Smooth muscle cell (in vitro differentiated cells): ENCODE results near the gene MCRIP1. TPM values are rescaled to one million over a fixed set of nuclear protein-coding genes. Genes with fewer than 3 reads are reported as not detected.
A peak's percentile ranks its signal among the peaks of the same experiment; 100 is the strongest.

ENCODE experiments used
- DNase-seq: peaks from one replicate; lab custom pipeline; 2025; ENCODE audit not compliant: unreplicated experiment; lab: John Stamatoyannopoulos, UW
- H2AFZ ChIP-seq: fragments of 200-600 bp; sonication (generic); 2 replicates; pipeline ENCODE4 v1.6.0; 2016; ENCODE audit warnings: antibody characterized with exemption, low read depth, mild to moderate bottlenecking
- H3F3A ChIP-seq: fragments of 200-600 bp; sonication (generic); 2 replicates; pipeline ENCODE4 v1.6.0; 2017; ENCODE audit warnings: antibody characterized with exemption, low read depth
- H3K27ac ChIP-seq: fragments of 200-600 bp; sonication (generic); 2 replicates; pipeline ENCODE4 v1.5.1; 2016; ENCODE audit warnings: low read depth, mild to moderate bottlenecking
- H3K27me3 ChIP-seq: fragments of 200-600 bp; sonication (generic); 2 replicates; pipeline ENCODE4 v1.6.1; 2016; ENCODE audit warnings: low read depth, mild to moderate bottlenecking
- H3K36me3 ChIP-seq: fragments of 200-600 bp; sonication (generic); 2 replicates; pipeline ENCODE4 v1.5.1; 2016; ENCODE audit warnings: low read depth
- H3K4me1 ChIP-seq: fragments of 200-600 bp; sonication (generic); 2 replicates; pipeline ENCODE4 v1.5.1; 2016; ENCODE audit warnings: low read depth
- H3K4me2 ChIP-seq: fragments of 200-600 bp; sonication (generic); 2 replicates; pipeline ENCODE4 v1.6.0; 2016; ENCODE audit warnings: mild to moderate bottlenecking
- H3K4me3 ChIP-seq: fragments of 200-600 bp; sonication (generic); 2 replicates; pipeline ENCODE4 v1.5.1; 2016; ENCODE audit warnings: mild to moderate bottlenecking
- H3K79me2 ChIP-seq: fragments of 200-600 bp; sonication (generic); 2 replicates; pipeline ENCODE4 v1.6.0; 2016; ENCODE audit warnings: low read depth, mild to moderate bottlenecking
- H3K9ac ChIP-seq: fragments of 200-600 bp; sonication (generic); 2 replicates; pipeline ENCODE4 v1.6.0; 2016; ENCODE audit warnings: low read depth
- H3K9me3 ChIP-seq: fragments of 200-600 bp; sonication (generic); replicated peaks from 2 replicates; pipeline ENCODE4 v1.5.1; 2016; ENCODE audit warnings: low read depth
- H4K20me1 ChIP-seq: fragments of 200-600 bp; sonication (generic); 2 replicates; pipeline ENCODE4 v1.6.0; 2016; ENCODE audit warnings: low read depth
- WGBS: methylation state at CpG from one replicate; pipeline ENCODE4 v1.1.7; 2016; ENCODE audit warnings: low lambda C conversion rate; 5-methylcytosine and 5-hydroxymethylcytosine counted together
- polyA plus RNA-seq: library from polyadenylated mRNA; unstranded; fragments of >200 nt; fragmentation: Nextera tagmentation; extraction: Ambion mirVana; gene quantifications from 2 replicates; pipeline ENCODE4 v1.2.1, GENCODE V29; 2016
- total RNA-seq: library from RNA; depleted of rRNA; stranded (reverse); fragments of >200 nt; gene quantifications from 2 replicates; pipeline ENCODE4 v1.2.3, GENCODE V29; 2014
- TF ChIP-seq, protein P1 (sequence below): fragments of 200-600 bp; sonication (generic); IDR thresholded peaks from 2 replicates; pipeline ENCODE4 v1.5.1; 2017; ENCODE audit warnings: borderline replicate concordance, mild to moderate bottlenecking, antibody characterized with exemption; ENCODE audit not compliant: insufficient read depth, poor library complexity, severe bottlenecking

The MCRIP1 gene
- total and polyA plus RNA-seq, 2 experiments from 2014 or later: 85.1 to 208 TPM

- Histone ChIP-seq H3K9me3 (no peaks in the 10 kb centered on the region), H3K4me1 (peaks cover 38% of the 10 kb centered on the region), H3K27me3 (no peaks in the 10 kb centered on the region), H2AFZ (no peak overlapping the region), H3K27ac (peak overlapping the region; percentile 8), H3F3A (peaks cover 47% of the 10 kb centered on the region), H4K20me1 (peaks cover 74% of the 10 kb centered on the region), H3K4me3 (no peak overlapping the region), H3K4me2 (no peak overlapping the region), H3K79me2 (peaks cover 48% of the 10 kb centered on the region), H3K9ac (no peak overlapping the region), H3K36me3 (no peaks in the 10 kb centered on the region)
- TF ChIP-seq, protein P1, sequence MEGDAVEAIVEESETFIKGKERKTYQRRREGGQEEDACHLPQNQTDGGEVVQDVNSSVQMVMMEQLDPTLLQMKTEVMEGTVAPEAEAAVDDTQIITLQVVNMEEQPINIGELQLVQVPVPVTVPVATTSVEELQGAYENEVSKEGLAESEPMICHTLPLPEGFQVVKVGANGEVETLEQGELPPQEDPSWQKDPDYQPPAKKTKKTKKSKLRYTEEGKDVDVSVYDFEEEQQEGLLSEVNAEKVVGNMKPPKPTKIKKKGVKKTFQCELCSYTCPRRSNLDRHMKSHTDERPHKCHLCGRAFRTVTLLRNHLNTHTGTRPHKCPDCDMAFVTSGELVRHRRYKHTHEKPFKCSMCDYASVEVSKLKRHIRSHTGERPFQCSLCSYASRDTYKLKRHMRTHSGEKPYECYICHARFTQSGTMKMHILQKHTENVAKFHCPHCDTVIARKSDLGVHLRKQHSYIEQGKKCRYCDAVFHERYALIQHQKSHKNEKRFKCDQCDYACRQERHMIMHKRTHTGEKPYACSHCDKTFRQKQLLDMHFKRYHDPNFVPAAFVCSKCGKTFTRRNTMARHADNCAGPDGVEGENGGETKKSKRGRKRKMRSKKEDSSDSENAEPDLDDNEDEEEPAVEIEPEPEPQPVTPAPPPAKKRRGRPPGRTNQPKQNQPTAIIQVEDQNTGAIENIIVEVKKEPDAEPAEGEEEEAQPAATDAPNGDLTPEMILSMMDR: no peak
- no peak for DNase-seq
- WGBS: 93% methylated on average over 8 of the region's 8 CpGs
Observed at GRCh38 chr17:81865358-81865732, 32.3 kb upstream of the MCRIP1 start.

GRCh38 chr17:81863833-81864768 lies 31.0 kb upstream of the MCRIP1 start:
- no peaks in the 10 kb centered on the region for H3K9me3 ChIP-seq
- 98% methylated on average over 9 of the region's 9 CpGs for whole genome bisulfite sequencing
- H3K9ac ChIP-seq: no peak overlapping the region
- no peaks in the 10 kb centered on the region for H3K36me3 ChIP-seq
- DNase-seq: no peak
- peaks cover 73% of the 10 kb centered on the region for H4K20me1 ChIP-seq
- H3K27me3 ChIP-seq: no peaks in the 10 kb centered on the region
- peaks cover 54% of the 10 kb centered on the region for H3K79me2 ChIP-seq
- TF ChIP-seq, protein P1: no peak
- H3K4me1 ChIP-seq: peaks cover 32% of the 10 kb centered on the region
- no peak overlapping the region for H3K4me3 ChIP-seq
- peak overlapping the region; percentile 12 for H3K27ac ChIP-seq
- H2AFZ ChIP-seq: no peak overlapping the region
- H3F3A ChIP-seq: peaks cover 39% of the 10 kb centered on the region
- H3K4me2 ChIP-seq: no peak overlapping the region

GRCh38 chr17:81863123-81863675 lies 30.1 kb upstream of the MCRIP1 start:
- Histone ChIP-seq H3K36me3 (no peaks in the 10 kb centered on the region), H3K79me2 (peaks cover 63% of the 10 kb centered on the region), H3K27me3 (no peaks in the 10 kb centered on the region), H3F3A (peaks cover 34% of the 10 kb centered on the region), H3K4me3 (no peak overlapping the region), H3K9me3 (no peaks in the 10 kb centered on the region), H3K27ac (peak overlapping the region; percentile 98), H3K4me2 (peak overlapping the region; percentile 98), H2AFZ (no peak overlapping the region), H3K9ac (no peak overlapping the region), H4K20me1 (peaks cover 74% of the 10 kb centered on the region), H3K4me1 (peaks cover 35% of the 10 kb centered on the region)
- 93% methylated on average over 6 of the region's 6 CpGs for WGBS
- TF ChIP-seq, protein P1: no peak
- DNase-seq: no peak
